ENCODE data around the gene TMEM175.

GRCh38 chr4:906339-907102, 25.7 kb upstream of the TMEM175 start:
- TF ChIP-seq POLR2A (IDR thresholded peaks at IDR 0.05; ENCODE audit: extremely low read depth, insufficient read length) = no peak
- TF ChIP-seq, protein P1, sequence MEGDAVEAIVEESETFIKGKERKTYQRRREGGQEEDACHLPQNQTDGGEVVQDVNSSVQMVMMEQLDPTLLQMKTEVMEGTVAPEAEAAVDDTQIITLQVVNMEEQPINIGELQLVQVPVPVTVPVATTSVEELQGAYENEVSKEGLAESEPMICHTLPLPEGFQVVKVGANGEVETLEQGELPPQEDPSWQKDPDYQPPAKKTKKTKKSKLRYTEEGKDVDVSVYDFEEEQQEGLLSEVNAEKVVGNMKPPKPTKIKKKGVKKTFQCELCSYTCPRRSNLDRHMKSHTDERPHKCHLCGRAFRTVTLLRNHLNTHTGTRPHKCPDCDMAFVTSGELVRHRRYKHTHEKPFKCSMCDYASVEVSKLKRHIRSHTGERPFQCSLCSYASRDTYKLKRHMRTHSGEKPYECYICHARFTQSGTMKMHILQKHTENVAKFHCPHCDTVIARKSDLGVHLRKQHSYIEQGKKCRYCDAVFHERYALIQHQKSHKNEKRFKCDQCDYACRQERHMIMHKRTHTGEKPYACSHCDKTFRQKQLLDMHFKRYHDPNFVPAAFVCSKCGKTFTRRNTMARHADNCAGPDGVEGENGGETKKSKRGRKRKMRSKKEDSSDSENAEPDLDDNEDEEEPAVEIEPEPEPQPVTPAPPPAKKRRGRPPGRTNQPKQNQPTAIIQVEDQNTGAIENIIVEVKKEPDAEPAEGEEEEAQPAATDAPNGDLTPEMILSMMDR (IDR thresholded peaks at IDR 0.05; ENCODE audit: low read depth, low read length) = no peak
- TF ChIP-seq, protein P2, sequence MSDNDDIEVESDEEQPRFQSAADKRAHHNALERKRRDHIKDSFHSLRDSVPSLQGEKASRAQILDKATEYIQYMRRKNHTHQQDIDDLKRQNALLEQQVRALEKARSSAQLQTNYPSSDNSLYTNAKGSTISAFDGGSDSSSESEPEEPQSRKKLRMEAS (IDR thresholded peaks at IDR 0.05; ENCODE audit: low read depth, low read length) = no peak
